ENCODE measurements around the gene SPRR2E.
"Not testable (repeated sequence)": the region's sequence is repeated elsewhere in the genome, so short reads cannot be mapped to it uniquely, and the experiment has no call there.

SPRR2E gene

GRCh38 chr1:153058826-153059784, 35.2 kb downstream of the SPRR2E start:
- DNase-seq: no peak

GRCh38 chr1:153058154-153058553, 36.2 kb downstream of the SPRR2E start:
- no peak for DNase-seq

DNA sequence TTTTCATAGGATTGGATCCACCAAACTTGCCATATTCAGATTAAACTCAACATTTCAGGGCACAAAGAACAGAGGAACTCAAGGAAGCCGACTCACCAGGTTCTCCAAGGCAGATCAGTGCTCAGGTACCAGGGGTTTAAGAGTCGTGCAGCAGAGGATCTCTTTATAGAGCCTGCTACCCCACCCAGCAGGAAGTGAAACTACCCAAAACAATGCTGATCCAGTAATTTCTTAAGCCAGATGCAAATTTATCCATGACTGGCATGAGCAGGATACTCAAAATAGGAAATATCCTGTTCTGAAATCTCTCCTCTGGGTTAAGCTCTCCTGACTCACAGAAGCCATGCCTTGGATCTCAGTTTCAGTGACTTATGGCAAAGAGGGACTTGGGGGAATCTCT, 37.0 kb downstream of the SPRR2E start, which contains the start of gene SPRR2A:
SPRR2A (minus strand) TSS at position 138 of the 400 bp plus-strand sequence. CDS start 777 bp downstream, outside the sequence.
- DNase-seq: no peak

GRCh38 chr1:153056111-153056510, 38.2 kb downstream of the SPRR2E start:
- not testable (repeated sequence) for DNase-seq

- DNase-seq: no peak
Observed at GRCh38 chr1:153049211-153049610, 45.1 kb downstream of the SPRR2E start.

All from NCI-H1105 (cell line).